HT-29 (cell line): Measurements from ENCODE around the gene AGBL1. TPM values are rescaled to one million over a fixed set of nuclear protein-coding genes. Genes with fewer than 3 reads are reported as not detected.
"Not testable (repeated sequence)": the region's sequence is repeated elsewhere in the genome, so short reads cannot be mapped to it uniquely, and the experiment has no call there.

Experiments used
- DNase-seq: peaks from one replicate; pipeline ENCODE4 v3.0.0-alpha.2; 2015; ENCODE audit warnings: low spot score
- total RNA-seq: library from RNA; depleted of rRNA; stranded (reverse); fragments of >200 nt; shearing (Covaris generic); gene quantifications from 2 replicates; pipeline ENCODE4 v1.2.3, GENCODE V29; 2014

The AGBL1 gene
- total RNA-seq, 1 experiment from 2014 or later = not detected

GRCh38 chr15:86916671-86917360 lies 837.1 kb downstream of the AGBL1 start:
- DNase-seq = no peak

DNA sequence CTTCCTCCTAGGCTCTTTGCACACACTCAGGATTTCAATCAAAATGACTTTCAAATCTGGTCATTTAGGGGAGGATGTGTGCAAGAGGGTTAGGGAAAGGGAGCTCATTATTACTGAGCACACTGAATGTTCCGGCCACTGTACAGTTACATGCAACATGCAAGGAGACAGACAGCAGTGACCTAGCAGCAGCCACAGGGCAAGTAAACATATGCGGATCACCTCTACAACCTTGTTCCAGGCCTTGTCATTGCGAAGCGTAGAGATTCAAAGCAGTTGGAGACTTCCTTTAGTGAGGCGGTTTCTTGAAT lies 837.6 kb downstream of the AGBL1 start:
- no peak for DNase-seq

DNA sequence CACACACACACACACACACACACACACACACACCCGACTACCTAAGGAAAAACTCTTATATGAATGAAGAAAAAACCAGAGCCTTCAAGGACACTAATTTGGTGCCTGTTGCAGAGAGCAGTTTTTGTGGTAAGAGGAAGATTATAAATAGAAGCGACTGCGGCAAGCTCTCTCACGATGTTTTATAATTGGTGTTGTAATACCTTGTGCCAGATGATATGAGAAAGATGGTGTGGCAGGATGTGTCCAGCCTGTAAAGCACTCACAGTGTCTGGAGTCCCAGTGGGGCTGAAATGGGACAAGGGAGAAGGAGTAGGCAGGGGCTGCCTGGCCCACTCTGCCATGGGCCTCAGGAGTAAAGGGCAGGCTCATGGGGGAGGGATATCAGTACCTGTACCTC lies 839.9 kb downstream of the AGBL1 start:
- no peak for DNase-seq

GRCh38 chr15:86929461-86929860 lies 849.8 kb downstream of the AGBL1 start:
- no peak for DNase-seq

GRCh38 chr15:86932456-86932855 lies 852.8 kb downstream of the AGBL1 start:
- no peak for DNase-seq

- DNase-seq = no peak
These were observed 856.2 kb downstream of the AGBL1 start for GRCh38 chr15:86935841-86936240.

GRCh38 chr15:86942285-86942684 lies 862.6 kb downstream of the AGBL1 start:
- DNase-seq = no peak

GRCh38 chr15:86948719-86949118 lies 869.0 kb downstream of the AGBL1 start:
- DNase-seq = no peak

- DNase-seq = no peak
These were observed 879.6 kb downstream of the AGBL1 start for GRCh38 chr15:86959254-86959653.

DNA sequence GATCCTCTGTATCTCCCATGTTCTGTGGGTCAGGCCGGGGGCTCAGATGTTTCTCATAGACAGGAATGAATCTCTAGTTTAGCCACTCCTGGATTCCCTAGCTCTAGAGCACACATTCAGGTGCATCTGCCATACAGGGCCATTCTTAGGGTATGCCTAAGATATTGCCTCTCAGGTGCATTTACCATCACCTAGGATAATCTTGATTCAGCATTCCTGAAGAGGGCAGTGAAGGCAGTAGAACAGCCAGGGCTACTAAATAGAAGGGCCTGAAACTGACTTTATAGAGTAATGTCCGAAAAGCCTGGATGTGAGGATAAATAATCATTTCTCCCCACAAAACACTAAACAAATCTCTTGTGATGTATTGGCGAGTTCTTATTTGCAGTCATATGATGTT lies 882.0 kb downstream of the AGBL1 start:
- DNase-seq = no peak

DNA sequence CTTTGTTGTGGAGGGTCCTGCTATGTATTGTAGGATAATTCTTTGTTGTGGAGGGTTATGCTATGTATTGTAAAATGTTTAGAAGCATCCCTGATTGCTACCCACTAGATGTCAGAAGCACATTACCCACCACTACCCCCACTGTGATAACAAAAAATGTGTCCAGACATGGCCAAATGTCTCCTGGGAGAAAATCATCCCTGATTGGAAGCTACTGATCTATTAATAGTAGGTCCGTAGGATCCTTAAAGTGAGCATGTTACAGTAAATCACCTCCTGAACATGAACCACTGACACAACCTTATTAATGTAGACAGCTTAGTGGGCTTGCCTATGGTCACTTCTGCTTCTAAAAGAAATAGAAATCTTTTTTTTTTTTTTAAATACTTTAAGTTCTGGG lies 884.6 kb downstream of the AGBL1 start:
- no peak for DNase-seq

GRCh38 chr15:86968244-86968643 lies 888.6 kb downstream of the AGBL1 start:
- no peak for DNase-seq

GRCh38 chr15:86969364-86969763 lies 889.7 kb downstream of the AGBL1 start:
- DNase-seq = no peak

GRCh38 chr15:86973284-86973844 lies 893.7 kb downstream of the AGBL1 start:
- no peak for DNase-seq

- no peak for DNase-seq
These were observed 908.4 kb downstream of the AGBL1 start for GRCh38 chr15:86988033-86988432.

DNA sequence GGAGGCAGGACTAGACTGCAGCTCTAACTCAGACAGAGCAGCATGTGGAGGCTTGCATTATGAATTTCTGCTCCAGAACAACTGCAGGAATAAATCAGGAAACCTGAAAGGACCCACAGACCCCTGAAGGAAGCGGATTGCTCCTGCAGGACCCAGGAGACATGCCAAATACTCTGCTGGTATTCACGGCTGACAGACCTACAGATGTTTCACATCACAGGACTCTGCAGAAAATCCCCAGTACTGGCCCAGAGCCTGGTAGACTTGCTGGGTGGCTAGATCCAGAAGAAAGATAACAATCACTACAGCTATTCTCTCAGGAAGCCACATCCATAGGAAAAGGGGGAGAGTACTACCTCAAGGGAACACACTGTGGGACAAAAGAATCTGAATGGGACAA lies 942.1 kb downstream of the AGBL1 start:
- DNase-seq = no peak

GRCh38 chr15:87031540-87032230 lies 952.0 kb downstream of the AGBL1 start:
- DNase-seq = no peak

DNA sequence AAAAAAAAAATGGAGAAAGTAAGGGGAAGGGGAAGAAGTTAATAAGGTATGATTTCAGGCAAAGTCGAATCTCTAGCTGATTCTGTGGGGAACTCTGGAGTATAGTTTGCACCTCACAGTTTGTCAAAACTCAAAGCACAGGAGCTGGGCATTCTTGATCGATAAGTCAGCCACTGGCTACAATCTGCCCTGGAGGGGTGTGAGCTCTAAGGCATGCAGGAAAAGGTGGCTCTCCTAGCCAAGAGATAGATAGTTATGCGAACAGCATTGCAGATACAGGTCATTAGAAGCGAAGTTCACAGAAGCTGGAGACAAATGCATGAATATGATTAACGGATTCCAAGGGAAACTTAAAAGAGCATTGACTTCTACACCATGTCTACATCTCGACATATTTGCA lies 952.6 kb downstream of the AGBL1 start:
- no peak for DNase-seq

GRCh38 chr15:87033056-87033455 lies 953.4 kb downstream of the AGBL1 start:
- peak; percentile 42 for DNase-seq

- DNase-seq = no peak
These were observed 955.2 kb downstream of the AGBL1 start for GRCh38 chr15:87034886-87035285.

DNA sequence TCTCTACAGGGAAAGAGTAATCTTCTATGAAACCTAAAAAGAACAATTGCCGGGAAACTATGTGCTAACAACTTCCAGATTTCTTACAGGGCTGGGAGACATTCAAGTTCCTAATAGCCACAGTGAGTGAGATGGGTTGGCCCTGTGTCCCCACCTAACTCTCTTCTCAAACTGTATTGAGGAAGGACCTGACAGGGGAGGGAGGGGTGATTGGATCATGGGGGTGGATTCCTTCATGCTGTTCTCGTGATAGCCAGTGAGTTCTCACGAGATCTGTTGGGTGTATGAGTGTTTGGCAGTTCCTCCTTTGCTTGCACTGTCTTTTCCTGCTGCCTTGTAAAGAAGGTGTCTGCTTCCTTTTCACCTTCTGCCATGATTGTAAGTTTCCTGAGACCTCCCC lies 958.7 kb downstream of the AGBL1 start:
- DNase-seq = no peak

DNA sequence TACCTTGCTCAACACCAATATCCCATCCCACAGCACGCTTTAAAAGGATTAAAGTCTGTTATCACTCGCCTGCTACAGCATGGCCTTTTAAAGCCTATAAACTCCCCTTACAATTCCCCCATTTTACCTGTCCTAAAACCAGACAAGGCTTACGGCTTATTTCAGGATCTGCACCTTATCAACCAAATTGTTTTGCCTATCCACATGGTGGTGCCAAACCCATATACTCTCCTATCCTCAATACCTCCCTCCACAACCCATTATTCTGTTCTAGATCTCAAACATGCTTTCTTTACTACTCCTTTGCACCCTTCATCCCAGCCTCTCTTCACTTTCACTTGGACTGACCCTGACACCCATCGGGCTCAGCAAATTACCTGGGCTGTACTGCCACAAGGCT lies 962.9 kb downstream of the AGBL1 start:
- DNase-seq = not testable (repeated sequence)

DNA sequence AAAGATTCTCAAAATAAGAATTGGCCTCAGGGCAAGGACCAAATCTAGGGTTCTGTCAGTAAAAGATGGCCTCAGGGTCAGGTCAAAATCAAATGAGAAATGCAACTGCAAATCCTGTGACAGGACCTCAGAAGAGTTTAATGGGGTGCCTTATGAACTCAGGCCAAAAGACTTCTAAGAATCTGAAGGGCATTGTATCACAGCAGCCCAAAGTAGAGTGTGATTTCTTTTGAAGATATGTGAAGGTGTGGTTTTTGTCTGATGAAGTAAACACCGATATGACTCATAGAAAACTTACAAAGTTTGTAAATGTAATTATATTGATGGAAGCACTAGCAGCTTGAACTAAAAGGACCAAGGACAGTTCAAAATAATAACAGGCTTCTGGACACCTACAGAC lies 966.1 kb downstream of the AGBL1 start:
- DNase-seq = no peak
